ENCODE results near the gene ZNF830. TPM values are rescaled to one million over a fixed set of nuclear protein-coding genes. Genes with fewer than 3 reads are reported as not detected.
A peak's percentile ranks its signal among the peaks of the same experiment; 100 is the strongest.

The ZNF830 gene
- total RNA-seq, 1 experiment from 2014 or later = 19.2 TPM

DNA sequence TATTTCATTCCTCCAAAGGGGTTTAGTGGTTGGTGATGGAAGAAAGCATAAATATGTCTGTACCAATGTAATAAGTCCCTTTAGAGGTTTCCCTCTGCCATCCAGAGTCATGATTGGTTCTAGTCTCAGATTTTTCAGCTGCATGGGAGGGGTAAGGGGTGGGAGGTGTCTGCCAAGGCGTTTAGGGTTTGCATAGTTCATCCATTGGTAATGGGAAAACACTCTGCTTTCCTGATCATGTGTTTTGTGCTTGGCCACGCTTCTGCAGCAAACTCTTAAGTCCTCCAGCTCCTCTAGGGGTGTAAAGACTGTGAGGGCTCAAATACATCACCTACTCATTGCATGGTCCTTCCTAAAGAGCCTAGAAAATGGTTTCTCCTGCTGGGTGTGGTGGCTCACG is 48.8 kb downstream of the ZNF830 start:
- no peaks in the 10 kb centered on the region for H3K9me3 Mint-ChIP-seq
- no CpG with 5 or more reads among the region's 3 CpGs for WGBS (ENCODE audit: extremely low coverage, insufficient read length, low lambda C conversion rate)
- no peaks in the 10 kb centered on the region for H3K79me1 ChIP-seq (ENCODE audit: insufficient read depth, low read depth, low read length, poor library complexity, severe bottlenecking)
- no peak overlapping the region for H3K4ac ChIP-seq (ENCODE audit: low read depth, low read length)
- H2AK5ac ChIP-seq (ENCODE audit: insufficient read length, low read length) = no peak overlapping the region
- no peak overlapping the region for H3K56ac ChIP-seq (ENCODE audit: insufficient read length, low read depth, low read length)
- H3K9me3 ChIP-seq (ENCODE audit: control insufficient read depth, low read depth, low read length) = no peaks in the 10 kb centered on the region
- H3K18ac ChIP-seq (ENCODE audit: insufficient read length, low read depth, low read length) = no peak overlapping the region
- no peak for TF ChIP-seq CTCF (conservative IDR thresholded peaks at IDR 0.05)
- H3K4me2 ChIP-seq (ENCODE audit: insufficient read depth, insufficient read length, low read length) = no peak overlapping the region
- H3K27ac ChIP-seq (ENCODE audit: insufficient read length, low read depth, low read length) = no peak overlapping the region
- H4K8ac ChIP-seq (replicated peaks; ENCODE audit: insufficient read length, low read depth, low read length) = no peak overlapping the region
- H2BK20ac ChIP-seq (ENCODE audit: low read depth, low read length, poor library complexity, severe bottlenecking) = no peak overlapping the region
- H3K4me1 Mint-ChIP-seq = peaks cover 16 to 21% of the 10 kb centered on the region in 2 experiments
- H2BK15ac ChIP-seq (ENCODE audit: low read depth, low read length) = no peak overlapping the region
- no peak overlapping the region for H3T11ph ChIP-seq (ENCODE audit: low read length)
- no peak overlapping the region for H3K9ac ChIP-seq (ENCODE audit: extremely low read depth, insufficient read length, low read length)
- H4K20me1 ChIP-seq (ENCODE audit: control insufficient read depth, insufficient read depth, insufficient read length) = no peaks in the 10 kb centered on the region
- no peak for DNase-seq
- no peak overlapping the region for H2BK5ac ChIP-seq (ENCODE audit: insufficient read length, low read length)
- no peak overlapping the region for H3K14ac ChIP-seq (ENCODE audit: insufficient read depth, low read length)
- H3K27ac Mint-ChIP-seq = peak overlapping the region in 1 of 3 experiments; percentile 49; a peak in 1 of 7 replicates
- no peak overlapping the region for H3K4me3 Mint-ChIP-seq
- no peaks in the 10 kb centered on the region for H3K27me3 Mint-ChIP-seq (ENCODE audit: low read depth)
- H4K91ac ChIP-seq (ENCODE audit: insufficient read length, low read depth, low read length) = no peak overlapping the region
- H3K23ac ChIP-seq (ENCODE audit: insufficient read length, low read depth, low read length) = no peak overlapping the region
- H3K79me2 ChIP-seq (ENCODE audit: insufficient read depth, low read length) = no peaks in the 10 kb centered on the region
- no peak overlapping the region for H2BK12ac ChIP-seq (ENCODE audit: insufficient read length, low read depth, low read length)
- H3K36me3 Mint-ChIP-seq (ENCODE audit: insufficient read depth in 1 of 3, low read depth in 3 of 3) = peaks cover 17 to 38% (median 33%) of the 10 kb centered on the region in 3 experiments; a peak in 6 of 7 replicates
- H2AFZ ChIP-seq (ENCODE audit: low read length) = no peak overlapping the region
- H3K27me3 ChIP-seq (ENCODE audit: insufficient read depth, low read length) = no peaks in the 10 kb centered on the region
- peaks cover 5% of the 10 kb centered on the region; the same call in 1 of the 2 replicates for H3K4me1 ChIP-seq (ENCODE audit: insufficient read depth, low read length)
- no peak overlapping the region for H2BK120ac ChIP-seq (ENCODE audit: low read depth, low read length, poor library complexity, severe bottlenecking)
- no peaks in the 10 kb centered on the region for H3K23me2 ChIP-seq (ENCODE audit: insufficient read length, low read depth, low read length, poor library complexity, severe bottlenecking)
- H4K5ac ChIP-seq (ENCODE audit: insufficient read length, low read depth, low read length) = no peak overlapping the region
